A549 (cell line): ENCODE measurements around the gene MED17. TPM values are rescaled to one million over a fixed set of nuclear protein-coding genes. Genes with fewer than 3 reads are reported as not detected.

Experiments
- ATAC-seq, 2 experiments: fragments of 200-7000 bp in 1 of 2; fragments of >200 bp in 1 of 2; cut with Nextera tagmentation in 1 of 2; cut with Tn5 transposase in 1 of 2; 3 replicates each; pipeline versions ENCODE4 v1.8.0 to v1.9.1; 2018 to 2020; ENCODE audit warnings: mild to moderate bottlenecking in 1 of 2, moderate library complexity in 1 of 2
- CTCF ChIA-PET: fragments of 300-600 bp; sonication (Branson Sonifier 250); formaldehyde crosslinking; extraction: SDS; loops from one replicate; lab custom pipeline; 2021; ENCODE audit warnings: antibody characterized with exemption, inconsistent platforms; lab: Yijun Ruan, JAX
- POLR2A ChIA-PET: fragments of 350-600 bp; formaldehyde crosslinking; extraction: SDS; loops from one replicate; lab custom pipeline; 2021; ENCODE audit warnings: antibody characterized with exemption, inconsistent platforms; lab: Yijun Ruan, JAX
- DNase-seq, 2 experiments: peaks; one replicate each; pipeline versions ENCODE4 v3.0.0 to v3.0.0-alpha.2; 2011 to 2016; ENCODE audit warnings: low read depth in 1 of 2, low spot score in 1 of 2
- FAIRE-seq: peaks from 2 replicates; lab custom pipeline; 2011; peaks lifted over from hg19 to GRCh38; lab: Jason Lieb, UNC
- H3K27ac ChIP-seq, 2 experiments: fragments of >200 bp; sonication (Bioruptor Twin); formaldehyde crosslinking; 3 replicates each; pipeline ENCODE4 v1.5.1; 2016 to 2017
- H3K4me1 ChIP-seq: fragments of >200 bp; sonication (Bioruptor Twin); formaldehyde crosslinking; 3 replicates; pipeline ENCODE4 v1.6.1; 2016
- H3K4me2 ChIP-seq: fragments of >200 bp; sonication (Bioruptor Twin); formaldehyde crosslinking; 3 replicates; pipeline ENCODE4 v1.6.1; 2016
- H3K4me3 ChIP-seq: fragments of >200 bp; sonication (Bioruptor Twin); formaldehyde crosslinking; 3 replicates; pipeline ENCODE4 v1.5.1; 2016
- H3K9me3 ChIP-seq: fragments of >200 bp; sonication (Bioruptor Twin); formaldehyde crosslinking; 3 replicates; pipeline ENCODE4 v1.6.1; 2016
- CBX8 ChIP-seq: fragments of 200-600 bp; sonication (generic); IDR thresholded peaks from 2 replicates; pipeline ENCODE4 v1.6.1; 2016
- CHD4 ChIP-seq: fragments of 200-600 bp; sonication (generic); IDR thresholded peaks from 2 replicates; pipeline ENCODE4 v1.6.1; 2016; ENCODE audit warnings: antibody characterized with exemption, mild to moderate bottlenecking, borderline replicate concordance
- E2F6 ChIP-seq: IDR thresholded peaks from 2 replicates; pipeline ENCODE4 v1.6.1; 2012; ENCODE audit warnings: low read depth, borderline replicate concordance
- EHMT2 ChIP-seq: fragments of 200-600 bp; sonication (generic); IDR thresholded peaks from 2 replicates; pipeline ENCODE4 v1.6.1; 2016; ENCODE audit warnings: antibody characterized with exemption, low read depth, mild to moderate bottlenecking, moderate library complexity
- FOSB ChIP-seq: fragments of 250-450 bp; sonication (Bioruptor Pico); IDR thresholded peaks from 2 replicates; pipeline ENCODE4 v1.5.0; 2020; ENCODE audit warnings: mild to moderate bottlenecking, moderate library complexity
- GATA3 ChIP-seq: IDR thresholded peaks from 2 replicates; pipeline ENCODE4 v1.6.1; 2012; ENCODE audit warnings: borderline replicate concordance
- HDAC2 ChIP-seq: fragments of 200-600 bp; sonication (generic); IDR thresholded peaks from 2 replicates; pipeline ENCODE4 v1.6.1; 2016
- HOXB13 ChIP-seq: fragments of 250-450 bp; sonication (Bioruptor Pico); IDR thresholded peaks from 2 replicates; pipeline ENCODE4 v1.5.0; 2020; ENCODE audit warnings: low read depth, mild to moderate bottlenecking, moderate library complexity
- HOXB5 ChIP-seq: fragments of 250-450 bp; sonication (Bioruptor Pico); IDR thresholded peaks from 2 replicates; pipeline ENCODE4 v1.5.0; 2020; ENCODE audit warnings: mild to moderate bottlenecking, moderate library complexity
- JUN ChIP-seq, 2 experiments: fragments of >200 bp; sonication (Bioruptor Twin); formaldehyde crosslinking; IDR thresholded peaks; 2 replicates in 1 of 2; 3 replicates in 1 of 2; pipeline ENCODE4 v1.6.1; 2016 to 2017
- KDM1A ChIP-seq: fragments of 200-600 bp; sonication (generic); IDR thresholded peaks from 2 replicates; pipeline ENCODE4 v1.6.1; 2016; ENCODE audit warnings: low read depth, mild to moderate bottlenecking
- MAFK ChIP-seq: fragments of 450-650 bp; IDR thresholded peaks from 2 replicates; pipeline ENCODE4 v1.6.1; 2014; ENCODE audit not compliant: partially characterized antibody
- MAX ChIP-seq: IDR thresholded peaks from 2 replicates; pipeline ENCODE4 v1.6.1; 2012
- NPAS2 ChIP-seq: fragments of 250-450 bp; sonication (Bioruptor Pico); IDR thresholded peaks from 2 replicates; pipeline ENCODE4 v1.8.0; 2022; ENCODE audit warnings: mild to moderate bottlenecking, moderate library complexity, borderline replicate concordance
- NR3C1 ChIP-seq: fragments of >200 bp; sonication (Bioruptor Twin); formaldehyde crosslinking; IDR thresholded peaks from 3 replicates; pipeline ENCODE4 v1.6.1; 2017
- PHF8 ChIP-seq: fragments of 200-600 bp; sonication (generic); IDR thresholded peaks from 2 replicates; pipeline ENCODE4 v1.6.1; 2016; ENCODE audit warnings: low read depth, mild to moderate bottlenecking, antibody characterized with exemption, moderate library complexity, borderline replicate concordance
- POLR2AphosphoS2 ChIP-seq: conservative IDR thresholded peaks from 2 replicates; pipeline ENCODE4 v1.6.1; 2012; ENCODE audit warnings: low read length, improper control_type of control experiment, inconsistent platforms
- RAD21 ChIP-seq, 2 experiments: fragments of >200 bp in 1 of 2; sonication (Bioruptor Twin) in 1 of 2; formaldehyde crosslinking in 1 of 2; IDR thresholded peaks in 1 of 2; conservative IDR thresholded peaks in 1 of 2; 2 replicates in 1 of 2; 3 replicates in 1 of 2; pipeline ENCODE4 v1.6.1; 2012 to 2018; ENCODE audit warnings: inconsistent platforms in 1 of 2
- RARB ChIP-seq: fragments of 250-450 bp; sonication (Bioruptor Pico); IDR thresholded peaks from 2 replicates; pipeline ENCODE4 v1.8.0; 2021; ENCODE audit warnings: mild to moderate bottlenecking, moderate library complexity
- RNF2 ChIP-seq: fragments of 200-600 bp; sonication (generic); IDR thresholded peaks from 2 replicates; pipeline ENCODE4 v1.6.1; 2016; ENCODE audit warnings: low read depth, mild to moderate bottlenecking, antibody characterized with exemption, moderate library complexity, borderline replicate concordance
- SREBF2 ChIP-seq: fragments of 450-650 bp; IDR thresholded peaks from 2 replicates; pipeline ENCODE4 v1.6.1; 2014; ENCODE audit warnings: mild to moderate bottlenecking, moderate library complexity
- TFCP2L1 ChIP-seq: fragments of 250-450 bp; sonication (Bioruptor Pico); IDR thresholded peaks from 2 replicates; pipeline ENCODE4 v1.5.0; 2021; ENCODE audit warnings: mild to moderate bottlenecking
- ZFP36 ChIP-seq: fragments of 450-650 bp; IDR thresholded peaks from 2 replicates; pipeline ENCODE4 v1.6.1; 2014; ENCODE audit warnings: borderline replicate concordance; ENCODE audit not compliant: partially characterized antibody
- ZSCAN20 ChIP-seq: fragments of 250-450 bp; sonication (Bioruptor Pico); IDR thresholded peaks from 2 replicates; pipeline ENCODE4 v1.8.0; 2022; ENCODE audit warnings: mild to moderate bottlenecking, moderate library complexity
- WGBS: methylation state at CpG from one replicate; pipeline ENCODE4 v1.1.6; 2017; ENCODE audit errors: missing lambda C conversion rate; 5-methylcytosine and 5-hydroxymethylcytosine counted together
- polyA plus RNA-seq, 4 experiments: library from polyadenylated mRNA; depleted of rRNA in 3 of 4; stranded (reverse); fragments of >200 nt; fragmentation: RNase III in 1 of 4; extraction: RNeasy Plus Mini Kit Qiagen cat#74134 plus additional on column Dnase treatment in 1 of 4; gene quantifications; 2 replicates in 3 of 4; 3 replicates in 1 of 4; pipeline ENCODE4 v1.2.3, GENCODE V29; 2011 to 2017
- TF ChIP-seq, protein P1 (sequence below): fragments of >200 bp; sonication (Bioruptor Twin); formaldehyde crosslinking; IDR thresholded peaks from 2 replicates; pipeline ENCODE4 v1.6.1; 2016
- TF ChIP-seq, protein P2 (sequence below): fragments of >200 bp; sonication (Bioruptor Twin); formaldehyde crosslinking; IDR thresholded peaks from 3 replicates; pipeline ENCODE4 v1.5.1; 2016
- TF ChIP-seq, protein P3 (sequence below): fragments of 250-450 bp; sonication (Bioruptor Pico); IDR thresholded peaks from 2 replicates; pipeline ENCODE4 v1.5.0; 2020; ENCODE audit warnings: low read depth, mild to moderate bottlenecking, moderate library complexity

Gene MED17
- polyA plus RNA-seq, 2 of the 4 experiments (the other 2 are of a cell fraction), result 16.2 to 20.3 TPM

DNA sequence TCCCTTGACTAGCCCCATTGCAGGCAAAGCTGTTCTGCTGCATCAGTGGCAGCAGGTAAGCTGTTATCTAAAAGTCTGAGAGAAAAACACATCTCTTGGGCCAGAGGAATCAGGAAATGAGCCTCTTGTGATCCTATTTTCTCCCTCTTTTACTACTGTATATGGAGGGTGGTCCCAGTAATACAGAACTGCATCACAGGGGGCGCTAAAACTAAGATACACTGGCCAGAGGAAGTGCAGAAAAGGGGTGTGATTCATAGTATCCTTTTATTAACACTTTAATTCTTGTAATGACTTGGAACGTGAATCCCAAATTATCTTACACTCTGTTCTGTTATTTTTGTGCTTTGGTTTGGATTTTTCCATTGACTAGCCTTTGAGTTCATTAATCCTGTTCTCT lies 8.8 kb upstream of the MED17 start:
- Histone ChIP-seq H3K27ac (no peak overlapping the region), H3K9me3 (no peaks in the 10 kb centered on the region), H3K4me1 (no peaks in the 10 kb centered on the region), H3K4me3 (no peak overlapping the region), H3K4me2 (no peak overlapping the region)
- FAIRE-seq (no peak), ATAC-seq (peak in 1 of 2 experiments; percentile 85; a peak in 3 of 6 replicates), DNase-seq (peak in 1 of 2 experiments; percentile 4)
- TF ChIP-seq SREBF2 (no peak), RNF2 (no peak), HOXB5 (CRISPR knock-in tag) (no peak), RAD21 (conservative IDR thresholded peaks at IDR 0.05 in 1 of 2, IDR thresholded peaks at IDR 0.05 in 1 of 2) (no peak), MAFK (no peak), JUN (IDR thresholded peaks at IDR 0.05) (no peak), CHD4 (no peak), ZFP36 (no peak), KDM1A (no peak), PHF8 (no peak), FOSB (no peak), E2F6 (no peak), HDAC2 (no peak), POLR2AphosphoS2 (no peak), MAX (no peak), GATA3 (no peak), RARB (CRISPR knock-in tag) (no peak), TFCP2L1 (no peak)
- TF ChIP-seq, protein P1, sequence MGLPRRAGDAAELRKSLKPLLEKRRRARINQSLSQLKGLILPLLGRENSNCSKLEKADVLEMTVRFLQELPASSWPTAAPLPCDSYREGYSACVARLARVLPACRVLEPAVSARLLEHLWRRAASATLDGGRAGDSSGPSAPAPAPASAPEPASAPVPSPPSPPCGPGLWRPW, result no peak
- 35% methylated on average over 2 of the region's 2 CpGs for WGBS
- ChIA-PET POLR2A (interaction anchor here (0.7 kb wide), 1 partner anchor 8 kb away, joined by 5 read pairs; the partner anchor contains the start of gene MED17), CTCF (interaction anchor here (0.7 to 1.7 kb wide), 3 partner anchors 15 to 1070 kb away, joined by 3 to 4 read pairs (median 3); no protein-coding TSS in a partner anchor)

DNA sequence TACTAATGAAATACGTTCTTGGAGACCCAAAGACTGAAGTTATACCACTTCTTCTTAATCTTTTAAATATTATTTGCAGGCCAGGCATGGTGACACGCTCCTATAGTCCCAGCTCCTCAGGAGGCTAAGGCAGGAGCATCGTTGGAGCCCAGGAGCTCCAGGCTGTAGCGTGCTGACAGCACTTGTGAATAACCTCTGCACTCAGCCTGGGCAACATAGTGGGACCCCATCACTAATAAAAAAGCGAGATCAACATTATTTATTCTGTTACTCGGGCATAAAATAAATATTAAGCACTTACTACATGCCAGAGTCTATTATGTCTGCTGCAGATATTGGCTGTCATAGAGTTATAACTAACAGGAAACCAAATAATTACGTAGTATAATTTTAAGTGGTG lies 720 bp upstream of the MED17 start:
- ChIA-PET POLR2A (interaction anchor here (1.0 to 1.3 kb wide), 6 partner anchors 8 to 53 kb away, joined by 3 to 48 read pairs (median 6); partner anchors contain the start of genes C11orf54 and TAF1D), CTCF (interaction anchor here (1.2 kb wide), 1 partner anchor 11 kb away, joined by 6 read pairs; no protein-coding TSS in a partner anchor)
- Histone ChIP-seq H3K4me3 (peak overlapping the region; percentile 83), H3K9me3 (no peaks in the 10 kb centered on the region), H3K4me1 (peaks cover 20% of the 10 kb centered on the region), H3K27ac (peak overlapping the region; percentile 91 to 99), H3K4me2 (peak overlapping the region; percentile 72)
- DNase-seq (no peak), ATAC-seq (no peak), FAIRE-seq (no peak)
- TF ChIP-seq EHMT2 (no peak), GATA3 (no peak), HOXB13 (CRISPR knock-in tag) (no peak), NPAS2 (CRISPR knock-in tag) (no peak), ZSCAN20 (CRISPR knock-in tag) (no peak), CBX8 (no peak), FOSB (no peak), NR3C1 (no peak)
- TF ChIP-seq, protein P2, sequence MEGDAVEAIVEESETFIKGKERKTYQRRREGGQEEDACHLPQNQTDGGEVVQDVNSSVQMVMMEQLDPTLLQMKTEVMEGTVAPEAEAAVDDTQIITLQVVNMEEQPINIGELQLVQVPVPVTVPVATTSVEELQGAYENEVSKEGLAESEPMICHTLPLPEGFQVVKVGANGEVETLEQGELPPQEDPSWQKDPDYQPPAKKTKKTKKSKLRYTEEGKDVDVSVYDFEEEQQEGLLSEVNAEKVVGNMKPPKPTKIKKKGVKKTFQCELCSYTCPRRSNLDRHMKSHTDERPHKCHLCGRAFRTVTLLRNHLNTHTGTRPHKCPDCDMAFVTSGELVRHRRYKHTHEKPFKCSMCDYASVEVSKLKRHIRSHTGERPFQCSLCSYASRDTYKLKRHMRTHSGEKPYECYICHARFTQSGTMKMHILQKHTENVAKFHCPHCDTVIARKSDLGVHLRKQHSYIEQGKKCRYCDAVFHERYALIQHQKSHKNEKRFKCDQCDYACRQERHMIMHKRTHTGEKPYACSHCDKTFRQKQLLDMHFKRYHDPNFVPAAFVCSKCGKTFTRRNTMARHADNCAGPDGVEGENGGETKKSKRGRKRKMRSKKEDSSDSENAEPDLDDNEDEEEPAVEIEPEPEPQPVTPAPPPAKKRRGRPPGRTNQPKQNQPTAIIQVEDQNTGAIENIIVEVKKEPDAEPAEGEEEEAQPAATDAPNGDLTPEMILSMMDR, result no peak
- TF ChIP-seq, protein P3, sequence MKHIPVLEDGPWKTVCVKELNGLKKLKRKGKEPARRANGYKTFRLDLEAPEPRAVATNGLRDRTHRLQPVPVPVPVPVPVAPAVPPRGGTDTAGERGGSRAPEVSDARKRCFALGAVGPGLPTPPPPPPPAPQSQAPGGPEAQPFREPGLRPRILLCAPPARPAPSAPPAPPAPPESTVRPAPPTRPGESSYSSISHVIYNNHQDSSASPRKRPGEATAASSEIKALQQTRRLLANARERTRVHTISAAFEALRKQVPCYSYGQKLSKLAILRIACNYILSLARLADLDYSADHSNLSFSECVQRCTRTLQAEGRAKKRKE, result no peak
- 58% methylated on average over 7 of the region's 7 CpGs for WGBS
